GM18526 (cell line): ENCODE data around the gene POLR3A.

Source experiments
- POLR2A ChIP-seq: IDR thresholded peaks from 3 replicates; pipeline ENCODE4 v1.6.1; 2011; ENCODE audit not compliant: insufficient read length; ENCODE audit errors: extremely low read depth

The POLR3A gene

GRCh38 chr10:77959384-77959783 lies 69.9 kb downstream of the POLR3A start:
- no peak for TF ChIP-seq POLR2A

GRCh38 chr10:77955136-77955535 lies 74.2 kb downstream of the POLR3A start:
- TF ChIP-seq POLR2A: no peak

GRCh38 chr10:77949167-77949566 lies 80.1 kb downstream of the POLR3A start:
- no peak for TF ChIP-seq POLR2A

- no peak for TF ChIP-seq POLR2A
Observed at GRCh38 chr10:77946084-77946483, 83.2 kb downstream of the POLR3A start.

- TF ChIP-seq POLR2A: no peak
Observed at GRCh38 chr10:77944519-77944918, 84.8 kb downstream of the POLR3A start.

GRCh38 chr10:77943121-77943901 lies 86.0 kb downstream of the POLR3A start:
- TF ChIP-seq POLR2A: no peak

- no peak for TF ChIP-seq POLR2A
Observed at GRCh38 chr10:77941790-77942189, 87.5 kb downstream of the POLR3A start.

GRCh38 chr10:77940627-77941026 lies 88.7 kb downstream of the POLR3A start:
- TF ChIP-seq POLR2A: no peak

GRCh38 chr10:77940225-77940624 lies 89.1 kb downstream of the POLR3A start:
- no peak for TF ChIP-seq POLR2A

GRCh38 chr10:77939561-77940001 lies 89.7 kb downstream of the POLR3A start:
- no peak for TF ChIP-seq POLR2A

GRCh38 chr10:77936697-77937567 lies 92.4 kb downstream of the POLR3A start:
- no peak for TF ChIP-seq POLR2A

GRCh38 chr10:77932016-77932715 lies 97.1 kb downstream of the POLR3A start:
- no peak for TF ChIP-seq POLR2A

GRCh38 chr10:77927402-77928246 lies 101.7 kb downstream of the POLR3A start:
- TF ChIP-seq POLR2A: no peak

- no peak for TF ChIP-seq POLR2A
Observed at GRCh38 chr10:77926566-77927401, 102.5 kb downstream of the POLR3A start, which contains the start of gene DLG5. Gene DLG5 (minus strand): TSS chr10:77926755. CDS start chr10:77926520, 235 bp downstream.
